Activated CD4-positive, alpha-beta T cell treated with anti-CD3 and anti-CD28 coated beads for 36 hours (primary cell): ENCODE data around the gene ZFP57. TPM values are rescaled to one million over a fixed set of nuclear protein-coding genes. Genes with fewer than 3 reads are reported as not detected.

Experiments used
- ATAC-seq: fragments of 200-7000 bp; cut with Tn5 transposase; one replicate; pipeline ENCODE4 v1.10.0; 2021; ENCODE audit warnings: mild to moderate bottlenecking, moderate library complexity
- CTCF ChIA-PET: fragments of 350-600 bp; sonication (Branson Sonifier 250); formaldehyde crosslinking; loops from one replicate; lab custom pipeline; 2021; ENCODE audit warnings: antibody characterized with exemption; lab: Charles Lee
- POLR2A ChIA-PET: fragments of 350-600 bp; sonication (Branson Sonifier 250); formaldehyde crosslinking; loops from one replicate; lab custom pipeline; 2021; ENCODE audit warnings: antibody characterized with exemption, inconsistent platforms; lab: Charles Lee
- DNase-seq: peaks from one replicate; pipeline ENCODE4 v3.0.0-alpha.2; 2020
- H3K27ac Mint-ChIP-seq: one replicate; pipeline ENCODE4 v1.8.0; 2021; ENCODE audit warnings: mixed read lengths
- H3K27me3 Mint-ChIP-seq: one replicate; pipeline ENCODE4 v1.8.0; 2021; ENCODE audit warnings: mixed read lengths
- H3K36me3 Mint-ChIP-seq: one replicate; pipeline ENCODE4 v1.8.0; 2021; ENCODE audit warnings: low read depth, mixed read lengths
- H3K4me1 Mint-ChIP-seq: one replicate; pipeline ENCODE4 v1.8.0; 2021; ENCODE audit warnings: mixed read lengths
- H3K4me3 Mint-ChIP-seq: one replicate; pipeline ENCODE4 v1.8.0; 2021; ENCODE audit warnings: mild to moderate bottlenecking, moderate library complexity, mixed read lengths
- H3K9me3 Mint-ChIP-seq: one replicate; pipeline ENCODE4 v1.8.0; 2021; ENCODE audit warnings: low read depth, mixed read lengths
- intact Hi-C, 2 experiments: fragments of 100-400 bp; cut with DNase I in 1 of 2; cut with micrococcal nuclease in 1 of 2; formaldehyde crosslinking; loops; one replicate each; pipeline versions ENCODE4 v1.14.2 to v1.15.1; 2022 to 2024; cut with DNase I, micrococcal nuclease
- total RNA-seq, 2 experiments: library from RNA; stranded (reverse); gene quantifications; one replicate each; pipeline ENCODE4 v1.2.3, GENCODE V29; 2021

Gene ZFP57
- total RNA-seq, 2 experiments from 2014 or later, result not detected

GRCh38 chr6:29655658-29656057, 25.3 kb downstream of the ZFP57 start:
- no peaks in the 10 kb centered on the region for H3K36me3 Mint-ChIP-seq
- no peaks in the 10 kb centered on the region for H3K9me3 Mint-ChIP-seq
- H3K4me3 Mint-ChIP-seq, result no peak overlapping the region
- H3K4me1 Mint-ChIP-seq, result peaks cover 2% of the 10 kb centered on the region
- POLR2A ChIA-PET, result interaction anchor here (0.7 kb wide), 1 partner anchor 19 kb away, joined by 7 read pairs; no protein-coding TSS in a partner anchor
- ATAC-seq (no peak), DNase-seq (no peak)
- no peak overlapping the region for H3K27ac Mint-ChIP-seq
- peaks cover 17% of the 10 kb centered on the region for H3K27me3 Mint-ChIP-seq
- CTCF ChIA-PET, result interaction anchor here (2.0 to 4.5 kb wide), 3 partner anchors 8 to 47 kb away, joined by 7 to 77 read pairs (median 22); no protein-coding TSS in a partner anchor
- intact Hi-C loops, result no loop called here

DNA sequence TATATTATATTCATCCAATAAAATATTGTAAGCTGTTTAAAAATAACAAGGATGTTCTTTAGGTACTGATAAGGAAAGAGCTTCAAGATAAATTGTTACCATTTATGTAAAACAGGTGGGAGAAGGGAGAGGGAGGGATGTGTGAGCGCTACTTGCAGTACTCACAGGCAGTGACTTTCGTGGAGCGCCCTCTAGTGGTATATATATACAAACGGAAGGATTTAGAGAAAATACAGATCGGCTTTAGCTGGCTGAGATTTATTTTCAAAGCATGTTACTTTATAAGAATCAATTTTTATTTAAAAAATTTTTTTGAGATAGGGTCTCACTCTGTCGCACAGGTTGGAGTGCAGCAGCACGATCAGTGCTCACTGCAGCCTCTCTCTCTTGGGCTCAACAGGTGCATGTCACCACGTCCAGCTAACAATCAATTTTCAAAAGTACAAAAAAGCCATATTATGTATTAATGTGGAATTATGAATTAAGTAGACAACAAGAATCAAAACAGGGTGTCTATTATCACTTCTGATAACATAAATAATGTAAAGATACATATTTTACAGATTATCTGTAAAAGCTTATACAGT, 27.4 kb downstream of the ZFP57 start:
- no peaks in the 10 kb centered on the region for H3K9me3 Mint-ChIP-seq
- H3K4me1 Mint-ChIP-seq, result peaks cover 10% of the 10 kb centered on the region
- intact Hi-C loops, result loop anchor here (2.0 to 5.0 kb wide), 3 partner anchors 43 to 274 kb away; partner anchors contain the start of gene HLA-F (in 2 of the 2)
- POLR2A ChIA-PET, result interaction anchor here (0.6 to 1.2 kb wide), 3 partner anchors 12 to 410 kb away, joined by 3 to 5 read pairs (median 4); no protein-coding TSS in a partner anchor
- ATAC-seq, result no peak
- peaks cover 9% of the 10 kb centered on the region for H3K27me3 Mint-ChIP-seq
- DNase-seq, result peak; percentile 64
- CTCF ChIA-PET, result interaction anchor here (0.5 to 5.8 kb wide), 62 partner anchors 9 to 782 kb away, joined by 3 to 84 read pairs (median 4); partner anchors contain the start of genes GABBR1, PPP1R11 and UBD
- no peaks in the 10 kb centered on the region for H3K36me3 Mint-ChIP-seq
- H3K4me3 Mint-ChIP-seq, result no peak overlapping the region
- H3K27ac Mint-ChIP-seq, result no peak overlapping the region

DNA sequence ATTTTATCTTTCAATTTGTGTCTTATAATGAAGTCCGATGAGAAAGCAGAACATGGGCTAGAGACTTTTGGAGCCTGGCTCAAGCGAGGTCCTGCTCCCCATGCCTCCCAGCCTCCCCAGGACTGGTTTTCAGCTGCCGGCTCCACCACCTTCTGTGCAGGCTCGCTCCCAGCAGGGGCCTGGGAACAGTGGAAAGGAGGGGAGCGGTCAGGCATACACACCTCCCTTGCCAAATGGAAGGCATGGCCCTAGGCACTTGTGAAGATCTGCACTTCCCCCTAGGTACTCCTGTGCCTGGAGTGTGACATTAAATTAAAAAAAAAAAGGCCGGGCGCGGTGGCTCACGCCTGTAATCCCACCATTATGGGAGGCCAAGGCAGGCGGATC, 28.8 kb downstream of the ZFP57 start:
- H3K4me3 Mint-ChIP-seq, result no peak overlapping the region
- no peak for ATAC-seq
- no peaks in the 10 kb centered on the region for H3K36me3 Mint-ChIP-seq
- H3K9me3 Mint-ChIP-seq, result no peaks in the 10 kb centered on the region
- ChIA-PET CTCF (interaction anchor here (1.2 to 5.8 kb wide), 9 partner anchors 12 to 182 kb away, joined by 3 to 84 read pairs (median 21); partner anchors contain the start of gene GABBR1), POLR2A (no interaction called here)
- DNase-seq, result no peak
- H3K27ac Mint-ChIP-seq, result no peak overlapping the region
- H3K27me3 Mint-ChIP-seq, result peaks cover 6% of the 10 kb centered on the region
- peaks cover 10% of the 10 kb centered on the region for H3K4me1 Mint-ChIP-seq
- intact Hi-C loops, result loop anchor here (2.0 to 5.0 kb wide), 3 partner anchors 45 to 275 kb away; partner anchors contain the start of gene HLA-F (in 2 of the 2)

DNA sequence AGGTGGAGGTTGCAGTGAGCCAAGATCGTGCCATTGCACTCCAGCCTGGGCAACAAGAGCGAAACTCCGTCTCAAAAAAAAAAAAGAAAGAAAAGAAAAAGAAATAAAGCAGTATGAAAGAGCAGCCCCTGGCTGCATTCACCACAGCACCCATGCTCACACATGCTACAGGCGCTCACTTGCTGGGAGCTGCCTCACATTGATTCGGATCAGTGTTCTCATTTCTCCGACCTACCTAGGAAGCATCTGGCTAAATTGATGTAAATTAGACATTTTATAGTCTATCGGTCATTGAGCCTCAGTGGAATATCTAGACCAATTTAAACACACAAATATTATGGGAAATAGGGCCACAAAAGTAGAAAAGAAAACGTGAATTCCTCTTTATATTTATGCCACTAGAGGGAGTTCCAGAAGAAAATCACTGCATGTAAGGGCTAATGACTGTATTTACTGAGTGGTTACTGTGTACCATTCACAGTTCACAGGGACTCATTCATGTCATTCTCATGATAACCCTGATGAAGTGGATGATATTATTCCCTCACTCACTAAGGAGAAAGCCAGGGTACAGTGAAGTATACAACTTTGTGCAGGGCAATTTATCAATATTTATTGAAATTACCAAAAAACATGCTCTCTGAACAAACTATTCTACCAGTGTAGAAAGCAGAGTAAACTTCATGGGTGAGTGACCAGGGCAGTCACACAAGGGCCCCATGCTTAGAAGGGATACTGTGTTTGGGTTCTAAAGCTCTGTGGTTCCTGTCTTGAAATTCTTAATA, 29.3 kb downstream of the ZFP57 start:
- Mint-ChIP-seq H3K36me3 (no peaks in the 10 kb centered on the region), H3K27ac (no peak overlapping the region), H3K27me3 (peaks cover 6% of the 10 kb centered on the region), H3K4me1 (peaks cover 10% of the 10 kb centered on the region), H3K9me3 (no peaks in the 10 kb centered on the region), H3K4me3 (no peak overlapping the region)
- intact Hi-C loops, result loop anchor here (2.0 to 5.0 kb wide), 6 partner anchors 19 to 409 kb away; partner anchors contain the start of genes HLA-F (in 2 of the 2), GABBR1 (in 1 of the 2) and POLR1H (in 1 of the 2)
- ChIA-PET CTCF (interaction anchor here (0.7 to 5.8 kb wide), 11 partner anchors 11 to 135 kb away, joined by 3 to 84 read pairs (median 21); partner anchors contain the start of gene GABBR1), POLR2A (no interaction called here)
- no peak for DNase-seq
- no peak for ATAC-seq

DNA sequence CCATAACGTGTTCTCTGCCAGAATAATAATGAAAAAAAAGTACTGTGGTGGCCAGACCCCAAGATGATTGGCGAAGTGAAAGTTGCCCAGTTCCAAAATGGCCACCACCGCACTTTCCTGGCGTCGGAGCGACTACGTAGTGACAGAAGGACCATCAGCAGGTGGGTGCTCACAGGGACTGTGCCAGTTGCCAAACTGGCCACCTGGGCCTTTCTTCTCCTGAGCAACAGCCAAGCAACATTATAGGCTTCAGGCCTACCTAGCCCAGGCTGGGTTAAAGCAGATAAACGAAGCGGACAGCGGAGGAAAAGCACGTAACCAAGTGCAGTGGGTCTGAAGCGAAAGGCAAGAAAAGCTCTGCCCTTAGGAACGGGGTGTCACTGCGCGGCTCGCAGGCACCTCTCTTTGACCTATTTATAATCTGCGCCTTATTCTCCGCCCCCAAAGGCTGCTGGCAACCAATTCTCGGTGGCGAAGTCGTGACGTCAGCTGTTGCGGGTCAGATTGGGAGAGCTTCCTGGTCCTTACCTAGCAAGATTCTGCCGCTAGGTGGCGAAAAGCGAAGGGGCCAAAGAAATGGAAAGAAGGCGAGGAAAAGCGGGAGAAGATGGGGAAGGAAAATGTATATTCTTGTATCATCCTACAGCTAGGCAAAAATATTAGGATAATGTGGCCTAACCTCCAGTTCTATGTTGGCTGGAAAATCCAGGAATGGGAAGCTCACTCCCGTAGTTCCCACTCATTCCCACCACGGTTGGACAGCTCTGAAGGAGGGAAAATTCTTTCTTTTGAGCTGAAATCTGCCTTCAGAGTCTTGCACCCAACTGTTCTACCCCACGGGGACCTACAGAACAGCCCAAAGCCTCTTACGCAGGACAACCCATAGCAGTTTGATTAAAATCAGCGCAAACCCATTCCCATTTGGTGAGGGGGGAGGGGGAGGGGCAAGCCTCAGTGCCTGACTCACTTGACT, 31.0 kb downstream of the ZFP57 start:
- Mint-ChIP-seq H3K27me3 (peaks cover 2% of the 10 kb centered on the region), H3K9me3 (no peaks in the 10 kb centered on the region), H3K36me3 (no peaks in the 10 kb centered on the region), H3K4me3 (peak overlapping the region; percentile 80), H3K4me1 (peaks cover 10% of the 10 kb centered on the region), H3K27ac (peak overlapping the region; percentile 97)
- ATAC-seq (peak; percentile 97), DNase-seq (peak; percentile 99)
- CTCF ChIA-PET, result interaction anchor here (0.6 to 5.8 kb wide), 35 partner anchors 9 to 956 kb away, joined by 3 to 84 read pairs (median 4); partner anchors contain the start of genes GABBR1 and OR2H2
- POLR2A ChIA-PET, result interaction anchor here (0.5 to 1.1 kb wide), 3 partner anchors 9 to 1812 kb away, joined by 4 to 13 read pairs (median 8); a partner anchor contains a TSS
- intact Hi-C loops, result loop anchor here (1.0 to 5.0 kb wide), 9 partner anchors 9 to 411 kb away; partner anchors contain the start of genes GABBR1 (in 2 of the 2), HLA-F (in 2 of the 2), HLA-A (in 1 of the 2) and POLR1H (in 1 of the 2)

DNA sequence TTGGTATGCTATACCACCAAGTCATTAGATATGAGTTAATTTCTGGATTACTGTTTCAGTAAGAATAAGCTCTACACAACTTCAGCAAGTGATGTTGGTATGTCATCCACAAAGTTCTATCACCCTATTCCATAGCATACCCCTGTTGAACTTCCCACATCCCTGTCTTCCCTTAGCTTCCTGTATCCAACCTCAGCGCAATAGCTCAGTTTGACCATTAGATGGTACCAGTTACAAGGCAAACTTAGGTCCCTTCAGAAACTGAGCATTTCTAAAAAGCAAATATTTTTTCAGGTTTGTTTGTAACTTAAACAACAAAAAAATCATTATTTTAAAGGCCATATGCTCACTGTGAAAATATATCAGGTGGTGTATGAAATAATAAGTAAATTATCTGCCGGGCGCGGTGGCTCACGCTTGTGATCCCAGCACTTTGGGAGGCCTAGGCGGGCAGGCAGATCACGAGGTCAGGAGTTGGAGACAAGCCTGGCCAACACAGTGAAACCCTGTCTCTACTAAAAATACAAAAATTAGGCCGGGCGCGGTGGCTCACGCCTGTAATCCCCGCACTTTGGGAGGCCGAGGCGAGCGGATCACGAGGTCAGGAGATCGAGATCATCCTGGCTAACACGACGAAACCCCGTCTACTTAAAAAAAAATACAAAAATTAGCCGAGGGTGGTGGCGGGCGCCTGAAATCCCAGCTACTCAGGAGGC, 32.9 kb downstream of the ZFP57 start:
- Mint-ChIP-seq H3K36me3 (no peaks in the 10 kb centered on the region), H3K9me3 (no peaks in the 10 kb centered on the region), H3K4me3 (no peak overlapping the region), H3K27me3 (no peaks in the 10 kb centered on the region), H3K27ac (no peak overlapping the region), H3K4me1 (peaks cover 13% of the 10 kb centered on the region)
- no peak for ATAC-seq
- intact Hi-C loops, result no loop called here
- no peak for DNase-seq
- POLR2A ChIA-PET, result interaction anchor here (0.7 kb wide), 1 partner anchor 15 kb away, joined by 4 read pairs; the partner anchor contains the start of gene GABBR1
- CTCF ChIA-PET, result interaction anchor here (0.6 to 2.2 kb wide), 8 partner anchors 8 to 814 kb away, joined by 3 to 8 read pairs (median 4); partner anchors contain the start of genes MOG and OR2H2

- Mint-ChIP-seq H3K4me1 (peaks cover 24% of the 10 kb centered on the region), H3K9me3 (no peaks in the 10 kb centered on the region), H3K27ac (peak overlapping the region; percentile 79), H3K27me3 (no peaks in the 10 kb centered on the region), H3K36me3 (no peaks in the 10 kb centered on the region), H3K4me3 (peak overlapping the region; percentile 0)
- CTCF ChIA-PET, result interaction anchor here (0.7 to 5.6 kb wide), 5 partner anchors 8 to 106 kb away, joined by 3 to 61 read pairs (median 5); partner anchors contain the start of gene MOG
- POLR2A ChIA-PET, result interaction anchor here (0.6 to 1.5 kb wide), 3 partner anchors 8 to 88 kb away, joined by 4 to 8 read pairs (median 5); no protein-coding TSS in a partner anchor
- ATAC-seq, result peak; percentile 93
- DNase-seq, result peak; percentile 32
- intact Hi-C loops, result loop anchor here in 1 of 2 experiments (1.0 kb wide), 1 partner anchor 8 kb away; no protein-coding TSS in a partner anchor
Measured at GRCh38 chr6:29641430-29642148, 39.4 kb downstream of the ZFP57 start.

GRCh38 chr6:29637247-29637646, 43.7 kb downstream of the ZFP57 start:
- intact Hi-C loops, result no loop called here
- DNase-seq, result no peak
- no peaks in the 10 kb centered on the region for H3K27me3 Mint-ChIP-seq

GRCh38 chr6:29633534-29633905, 47.4 kb downstream of the ZFP57 start:
- Mint-ChIP-seq H3K4me3 (peak overlapping the region; percentile 75), H3K4me1 (peaks cover 47% of the 10 kb centered on the region), H3K9me3 (no peaks in the 10 kb centered on the region), H3K36me3 (no peaks in the 10 kb centered on the region), H3K27me3 (no peaks in the 10 kb centered on the region), H3K27ac (peak overlapping the region; percentile 3)
- no peak for DNase-seq
- ATAC-seq, result no peak
- CTCF ChIA-PET, result interaction anchor here (2.0 to 2.2 kb wide), 2 partner anchors 17 to 20 kb away, joined by 13 to 16 read pairs; no protein-coding TSS in a partner anchor
- POLR2A ChIA-PET, result interaction anchor here (0.6 kb wide), 3 partner anchors 14 to 504 kb away, joined by 3 to 4 read pairs (median 3); no protein-coding TSS in a partner anchor
- intact Hi-C loops, result loop anchor here (1.0 to 5.0 kb wide), 3 partner anchors 17 to 89 kb away; partner anchors contain the start of gene HLA-F (in 1 of the 2)

More at GRCh38 chr6:29637247-29637646, 43.7 kb downstream of the ZFP57 start:
- Mint-ChIP-seq H3K36me3 (no peaks in the 10 kb centered on the region), H3K4me3 (no peak overlapping the region), H3K4me1 (peaks cover 29% of the 10 kb centered on the region), H3K9me3 (no peaks in the 10 kb centered on the region), H3K27ac (no peak overlapping the region)
- ChIA-PET CTCF (interaction anchor here (0.6 to 5.6 kb wide), 6 partner anchors 13 to 55 kb away, joined by 3 to 61 read pairs (median 4); no protein-coding TSS in a partner anchor), POLR2A (no interaction called here)
- ATAC-seq, result no peak
